COLO668 (cell line): ENCODE data around the gene CDKN2D.
"Not testable (repeated sequence)": the region's sequence is repeated elsewhere in the genome, so short reads cannot be mapped to it uniquely, and the experiment has no call there.

Experiments used
- DNase-seq: peaks from one replicate; lab custom pipeline; 2025; ENCODE audit not compliant: unreplicated experiment; lab: John Stamatoyannopoulos, UW

CDKN2D gene

DNA sequence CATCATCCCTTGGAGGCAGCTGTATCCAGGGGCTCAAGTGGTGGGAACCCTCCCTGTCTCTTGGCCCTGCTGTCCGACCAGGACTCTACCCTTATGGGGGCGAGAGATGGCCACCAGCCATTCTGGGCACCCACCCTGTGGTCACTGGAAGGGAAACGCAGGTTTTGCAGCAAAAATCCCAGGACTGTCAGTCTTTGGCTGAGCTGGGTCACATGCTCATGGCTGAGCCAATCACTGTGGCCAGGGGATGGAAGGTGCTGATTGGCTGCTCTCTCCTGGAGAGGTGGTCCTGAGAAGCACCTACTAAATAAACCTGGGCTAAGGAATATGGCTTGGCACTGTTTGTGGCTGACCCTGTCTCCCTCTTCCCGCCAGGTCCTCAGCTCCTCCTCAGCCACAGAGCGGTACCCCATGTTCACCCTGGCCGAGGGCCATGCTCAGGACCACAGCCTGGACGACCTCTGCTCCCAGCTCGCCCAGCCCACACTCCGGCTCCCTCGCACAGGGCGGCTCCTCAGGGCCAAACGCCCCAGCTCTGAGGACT lies 16.2 kb downstream of the CDKN2D start:
- DNase-seq: no peak

DNA sequence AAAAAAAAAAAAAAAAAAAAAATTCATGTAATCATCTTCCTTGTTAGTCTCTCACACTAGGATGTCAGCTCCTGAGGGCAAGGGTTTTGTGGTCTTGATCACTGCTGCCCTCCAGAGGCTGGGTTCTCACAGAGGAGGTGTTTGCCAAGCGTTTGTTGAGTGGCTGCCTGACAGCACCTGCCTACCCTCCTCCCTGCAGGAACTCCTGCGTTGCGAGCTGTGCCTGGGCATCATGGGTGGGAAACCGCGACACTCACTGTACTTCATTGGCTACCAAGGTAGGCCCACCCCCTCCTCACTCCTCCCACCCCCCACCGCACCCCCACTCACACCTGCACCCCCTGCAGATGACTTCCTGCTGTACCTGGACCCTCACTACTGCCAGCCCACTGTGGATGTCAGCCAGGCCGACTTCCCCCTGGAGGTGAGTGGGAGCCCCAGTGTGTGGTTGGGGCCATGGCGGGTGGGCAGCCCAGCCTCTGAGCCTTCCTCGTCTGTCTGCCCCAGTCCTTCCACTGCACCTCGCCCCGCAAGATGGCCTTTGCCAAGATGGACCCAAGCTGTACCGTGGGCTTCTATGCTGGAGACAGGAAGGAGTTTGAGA lies 17.0 kb downstream of the CDKN2D start:
- peak; percentile 35 for DNase-seq

DNA sequence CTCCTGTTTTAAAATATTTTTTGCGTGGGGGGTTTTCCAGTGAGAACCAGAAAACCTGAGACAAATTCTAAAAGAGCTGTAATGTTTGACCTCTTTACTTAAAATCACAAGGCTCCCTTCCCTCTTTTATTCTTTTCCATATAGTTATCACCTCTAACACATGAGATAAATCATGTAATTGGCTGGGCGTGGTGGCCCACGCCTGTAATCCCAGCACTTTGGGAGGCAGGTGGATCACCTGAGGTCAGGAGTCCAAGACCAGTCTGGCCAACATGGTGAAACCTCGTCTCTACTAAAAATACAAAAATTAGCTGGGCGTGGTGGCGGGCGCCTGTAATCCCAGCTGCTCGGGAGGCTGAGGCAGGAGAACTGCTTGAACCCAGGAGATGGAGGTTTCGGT lies 17.8 kb downstream of the CDKN2D start:
- not testable (repeated sequence) for DNase-seq

DNA sequence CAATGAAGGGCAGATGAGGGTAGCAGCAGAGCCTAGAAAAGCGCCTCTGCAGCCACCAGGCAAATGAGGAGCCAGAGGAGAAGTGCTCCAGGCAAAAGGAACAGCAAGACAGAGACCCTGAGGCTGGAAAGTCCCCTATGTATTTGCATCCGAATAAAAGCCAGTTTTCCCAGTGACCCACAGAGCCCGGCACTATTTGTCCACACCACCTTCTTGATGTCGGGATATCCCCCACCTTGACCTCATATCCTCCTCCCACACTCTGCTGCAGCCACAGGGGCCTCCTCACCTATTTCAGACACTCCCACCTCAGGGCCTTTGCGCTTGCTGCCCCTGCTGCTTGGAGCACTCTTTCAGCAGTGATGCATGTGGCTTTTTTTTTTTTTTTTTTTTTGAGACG lies 18.4 kb downstream of the CDKN2D start:
- DNase-seq: no peak

DNA sequence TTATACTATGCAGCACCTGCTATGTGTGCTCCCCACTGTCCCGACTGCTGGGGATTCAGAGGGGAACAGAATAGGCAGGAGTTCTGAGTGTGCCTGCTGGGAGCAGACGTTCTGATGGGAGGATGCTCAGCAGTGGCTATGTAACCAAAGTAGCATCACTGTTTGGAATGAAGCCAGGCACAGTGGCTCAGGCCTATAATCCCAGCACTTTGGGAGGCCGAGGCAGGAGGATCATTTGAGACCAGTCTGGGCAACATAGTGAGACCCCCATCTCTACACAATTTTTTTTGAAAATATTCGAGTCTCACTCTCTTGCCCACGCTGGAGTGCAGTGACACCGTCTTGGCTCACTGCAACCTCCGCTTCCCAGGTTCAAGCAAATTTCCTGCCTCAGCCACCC lies 19.0 kb downstream of the CDKN2D start:
- DNase-seq: no peak

DNA sequence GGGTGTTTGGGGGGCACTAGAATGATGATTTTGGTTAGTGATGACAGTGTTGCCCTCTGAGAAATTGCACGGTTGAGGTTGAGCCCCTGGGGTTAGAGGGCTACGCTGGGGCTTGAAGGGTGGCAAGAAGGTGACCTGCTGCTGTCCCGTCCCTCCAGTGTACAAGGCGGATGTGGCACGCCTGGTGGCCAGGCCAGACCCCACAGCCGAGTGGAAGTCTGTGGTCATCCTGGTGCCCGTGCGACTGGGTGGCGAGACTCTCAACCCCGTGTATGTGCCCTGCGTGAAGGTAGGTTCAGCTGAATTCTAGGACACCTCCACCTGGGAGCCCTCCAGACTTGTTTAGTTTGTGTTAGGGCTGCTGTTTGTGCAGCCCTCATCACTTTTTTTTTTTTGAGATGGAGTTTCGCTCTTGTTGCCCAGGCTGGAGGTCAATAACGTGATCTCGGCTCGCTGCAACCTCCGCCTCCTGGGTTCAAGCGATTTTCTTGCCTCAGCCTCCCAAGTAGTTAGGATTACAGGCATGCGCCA lies 20.0 kb downstream of the CDKN2D start:
- DNase-seq: no peak

DNA sequence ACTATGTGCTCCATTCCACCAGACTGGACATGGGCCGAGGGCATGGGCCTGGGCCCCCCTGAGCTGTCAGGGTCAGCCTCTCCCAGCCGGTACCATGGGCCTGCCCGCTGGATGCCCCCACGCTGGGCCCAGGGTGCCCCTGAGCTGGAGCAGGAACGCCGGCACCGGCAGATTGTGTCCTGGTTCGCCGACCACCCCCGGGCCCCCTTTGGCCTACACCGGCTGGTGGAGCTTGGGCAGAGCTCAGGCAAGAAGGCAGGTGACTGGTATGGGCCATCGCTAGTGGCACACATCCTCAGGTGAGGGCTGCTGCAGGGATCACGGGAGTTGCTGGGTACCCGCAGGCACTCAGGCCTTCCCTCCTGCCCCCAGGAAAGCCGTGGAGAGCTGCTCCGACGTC lies 22.0 kb downstream of the CDKN2D start:
- no peak for DNase-seq

DNA sequence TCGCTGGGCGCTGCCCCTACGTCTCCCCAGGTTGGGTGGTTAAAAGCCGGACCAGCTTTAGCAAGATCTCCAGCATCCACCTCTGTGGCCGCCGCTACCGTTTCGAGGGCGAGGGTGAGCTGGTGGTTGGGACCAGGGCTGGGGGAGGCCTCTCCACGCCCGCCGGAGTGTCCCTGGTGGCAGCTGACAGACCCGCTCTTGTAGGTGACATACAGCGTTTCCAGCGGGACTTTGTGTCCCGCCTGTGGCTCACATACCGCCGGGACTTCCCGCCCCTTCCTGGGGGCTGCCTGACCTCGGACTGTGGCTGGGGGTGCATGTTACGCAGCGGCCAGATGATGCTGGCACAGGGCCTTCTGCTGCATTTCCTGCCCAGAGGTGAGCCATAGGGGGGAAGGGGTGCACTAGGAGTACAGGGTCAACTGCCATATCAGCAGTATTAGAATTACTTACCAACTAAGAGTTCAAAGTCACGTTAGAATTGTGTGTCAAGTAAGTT lies 24.0 kb downstream of the CDKN2D start:
- no peak for DNase-seq

DNA sequence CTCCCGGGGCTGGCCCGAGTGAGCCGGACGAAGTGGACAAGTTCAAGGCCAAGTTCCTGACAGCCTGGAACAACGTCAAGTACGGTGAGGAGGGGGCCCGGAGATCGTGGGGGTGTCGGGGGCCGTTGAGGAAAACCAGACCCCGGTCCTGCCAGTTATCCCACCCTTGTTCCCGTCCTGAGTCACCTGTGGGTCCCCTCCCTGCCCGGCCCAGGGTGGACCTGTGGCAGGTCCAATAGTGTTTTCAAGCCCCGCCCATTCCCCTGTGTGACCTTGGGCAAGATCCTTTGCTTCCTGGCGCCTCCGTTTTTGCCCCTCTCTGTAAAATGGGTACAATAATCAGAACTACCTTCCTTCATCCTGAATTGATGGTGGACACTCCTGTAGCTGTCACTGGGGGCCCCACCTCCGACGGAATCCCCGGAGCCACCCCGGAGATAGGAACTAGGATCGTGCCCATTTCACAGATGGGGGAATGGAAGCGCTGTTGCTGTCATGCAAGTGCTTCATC lies 24.5 kb downstream of the CDKN2D start:
- DNase-seq: peak; percentile 37

DNA sequence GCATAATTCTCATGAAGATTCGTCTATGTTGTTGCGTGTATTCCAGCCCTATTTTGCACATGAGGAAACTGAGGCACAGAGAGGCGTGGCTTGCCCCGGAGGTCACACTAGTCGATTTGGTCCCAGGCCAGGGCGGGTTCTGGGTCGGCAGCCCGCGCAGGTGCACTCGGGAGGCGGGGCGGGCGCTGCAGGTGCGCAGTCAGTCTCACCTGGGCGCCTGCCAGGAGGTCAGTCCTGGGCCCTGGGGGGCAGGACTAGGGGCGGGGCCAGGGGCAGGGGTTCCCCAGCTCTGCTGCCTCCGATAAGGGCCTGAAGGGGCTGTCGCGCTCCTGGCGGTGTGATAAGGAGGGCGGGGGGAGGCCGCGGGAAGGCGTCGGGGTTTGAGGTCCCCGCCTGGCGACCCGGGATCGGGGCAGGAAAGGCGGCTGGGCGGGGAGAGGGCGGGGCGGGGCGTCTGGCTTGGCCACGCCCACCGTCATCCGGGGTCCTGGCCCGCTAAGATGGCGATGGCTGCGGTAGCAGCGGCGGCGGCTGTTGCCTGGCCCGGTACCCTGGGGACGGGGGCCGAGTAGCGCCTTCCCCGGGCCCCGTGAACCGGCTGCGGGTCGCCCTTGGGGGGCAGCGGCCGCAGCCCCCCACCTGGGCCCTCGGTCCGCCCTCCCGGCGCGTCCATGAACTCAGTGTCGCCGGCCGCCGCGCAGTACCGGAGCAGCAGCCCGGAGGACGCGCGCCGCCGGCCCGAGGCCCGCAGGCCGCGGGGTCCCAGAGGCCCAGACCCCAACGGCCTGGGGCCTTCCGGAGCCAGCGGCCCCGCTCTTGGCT lies 25.1 kb downstream of the CDKN2D start, which contains the start of gene ATG4D:
TSS of gene ATG4D (plus strand) at position 485 of the 822 bp plus-strand sequence. CDS start at position 672, 187 bp downstream.
- DNase-seq: peak; percentile 94

DNA sequence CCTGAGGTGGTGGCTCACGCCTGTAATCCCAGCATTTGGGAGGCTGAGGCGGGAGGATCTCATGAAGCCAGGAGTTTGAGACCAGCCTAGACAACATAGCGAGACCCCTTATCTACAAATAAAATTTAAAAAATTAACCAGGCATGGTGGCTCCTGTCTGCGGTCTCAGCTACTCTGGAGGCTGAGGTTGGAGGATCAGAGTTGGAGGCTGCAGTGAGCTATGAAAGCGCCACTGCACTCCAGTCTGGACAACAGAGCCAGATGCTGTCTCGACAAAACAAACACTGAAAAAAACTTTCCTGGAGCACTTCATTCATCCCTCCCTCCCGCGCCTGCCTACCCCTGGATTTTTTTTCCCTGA lies 25.7 kb downstream of the CDKN2D start:
- no peak for DNase-seq

DNA sequence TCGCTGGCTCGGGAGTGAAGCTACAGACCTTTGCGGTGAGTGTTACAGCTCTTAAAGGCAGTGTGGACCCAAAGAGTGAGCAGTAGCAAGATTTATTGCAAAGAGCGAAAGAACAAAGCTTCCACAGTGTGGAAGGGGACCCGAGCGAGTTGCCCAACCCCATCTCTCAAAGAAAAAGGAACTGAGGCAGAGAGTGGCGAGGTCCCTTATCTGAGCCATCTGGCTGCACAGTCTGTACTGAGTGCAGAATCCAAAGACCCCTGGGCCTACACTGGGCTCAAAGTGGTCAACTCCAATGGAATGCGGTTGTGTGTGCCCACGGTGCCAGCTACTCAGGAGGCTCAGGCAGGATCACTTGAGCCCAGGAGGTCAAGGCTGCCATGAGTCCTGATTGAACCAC lies 29.8 kb downstream of the CDKN2D start:
- not testable (repeated sequence) for DNase-seq

DNA sequence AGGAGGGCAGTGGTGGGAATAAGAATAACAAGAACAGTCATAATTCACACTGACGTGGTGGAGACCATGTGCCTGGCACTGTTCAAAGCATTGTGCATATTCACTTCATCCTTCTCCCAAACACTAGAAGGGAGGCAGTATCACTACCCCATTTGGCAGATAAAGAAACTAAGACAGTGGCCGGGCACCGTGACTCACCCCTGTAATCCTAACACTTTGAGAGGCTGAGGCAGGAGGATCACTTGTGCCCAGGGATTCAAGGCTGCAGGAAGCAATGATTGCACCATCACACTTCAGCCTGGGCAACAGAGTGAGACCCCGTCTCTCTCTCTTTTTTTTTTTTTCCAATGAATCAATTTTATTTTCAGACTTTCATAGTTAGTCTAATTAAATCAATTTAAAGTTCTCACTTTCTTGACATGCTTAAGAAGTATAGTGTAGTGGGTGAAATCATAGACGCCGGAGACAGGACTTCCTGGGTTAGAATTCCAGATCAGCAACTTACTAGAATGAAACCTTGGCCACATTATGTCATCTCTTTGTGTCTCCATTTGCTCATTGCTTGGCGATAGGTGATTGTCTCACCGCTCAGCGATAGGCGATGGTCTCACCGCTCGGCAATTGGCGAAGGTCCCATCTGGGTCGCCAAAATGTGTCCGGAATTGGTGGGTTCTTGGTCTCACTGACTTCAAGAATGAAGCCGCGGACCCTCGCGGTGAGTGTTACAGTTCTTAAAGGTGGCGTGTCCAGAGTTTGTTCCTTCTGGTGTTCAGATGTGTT lies 30.4 kb downstream of the CDKN2D start:
- no peak for DNase-seq

DNA sequence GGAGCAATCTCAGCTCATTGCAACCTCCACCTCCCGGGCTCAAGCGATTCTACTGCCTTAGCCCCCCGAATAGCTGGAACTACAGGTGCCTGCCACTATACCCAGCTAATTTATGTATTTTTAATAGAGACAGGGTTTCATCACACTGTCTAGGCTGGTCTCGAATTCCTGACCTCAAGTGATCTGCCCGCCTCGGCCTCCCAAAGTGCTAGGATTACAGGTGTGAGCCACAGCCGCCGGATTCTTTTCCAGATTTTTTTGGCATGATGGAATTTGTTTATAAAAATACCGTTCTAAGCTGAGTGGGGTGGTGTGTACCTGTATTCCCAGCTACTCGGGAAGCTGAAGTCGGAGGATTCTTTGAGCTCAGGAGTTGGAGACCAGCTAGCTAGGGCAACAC lies 31.1 kb downstream of the CDKN2D start:
- no peak for DNase-seq

DNA sequence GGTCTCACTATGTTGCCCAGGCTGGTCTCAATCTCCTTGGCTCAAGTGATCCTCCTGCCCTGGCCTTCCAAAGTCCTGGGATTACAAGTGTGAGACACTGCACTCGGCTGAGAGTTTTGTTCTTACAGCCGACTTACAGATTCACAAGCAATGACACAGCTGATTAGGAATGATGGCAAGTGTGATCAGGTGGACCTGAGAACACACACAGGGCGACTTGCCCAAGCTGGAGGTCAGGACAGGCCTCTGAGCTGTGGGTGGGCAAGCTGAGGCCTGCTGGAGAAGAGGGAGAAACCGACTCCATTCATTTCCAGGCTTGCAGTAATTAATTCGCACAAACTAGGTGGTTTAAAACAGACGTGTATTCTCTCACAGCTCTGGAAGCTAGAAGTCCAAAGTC lies 33.2 kb downstream of the CDKN2D start:
- no peak for DNase-seq

DNA sequence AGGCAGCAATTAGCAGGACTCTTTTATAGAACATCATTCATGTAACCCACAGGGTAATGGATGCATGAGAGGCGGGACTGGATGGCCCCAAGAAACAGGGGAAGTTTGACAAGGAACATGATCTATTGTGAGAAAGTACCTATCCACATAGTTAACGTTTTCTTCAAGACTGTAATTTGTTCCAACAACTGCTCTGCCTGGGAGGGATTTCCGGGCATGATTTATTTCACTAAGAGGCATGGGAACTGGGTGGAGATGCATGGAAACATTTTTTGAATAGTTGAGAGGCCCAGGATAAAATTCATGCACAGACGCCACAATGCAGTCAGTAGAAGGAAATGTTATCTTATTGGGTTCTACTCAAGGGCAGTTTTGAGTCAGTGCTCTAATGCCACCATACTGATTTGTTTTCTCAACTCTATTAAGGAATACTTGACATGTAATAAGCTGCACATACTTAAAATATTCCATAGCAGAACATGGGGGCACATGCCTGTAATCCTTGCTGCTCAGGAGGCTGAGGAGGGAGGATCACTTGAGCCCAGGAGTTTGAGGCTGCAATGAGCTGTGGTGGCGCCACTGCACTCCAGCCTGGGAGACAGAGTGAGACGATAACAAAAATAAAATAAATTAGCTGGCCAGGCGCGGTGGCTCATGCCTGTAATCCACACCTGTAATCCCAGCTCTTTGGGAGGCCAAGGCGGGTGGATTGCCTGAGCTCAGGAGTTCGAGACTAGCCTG lies 35.0 kb downstream of the CDKN2D start:
- no peak for DNase-seq

DNA sequence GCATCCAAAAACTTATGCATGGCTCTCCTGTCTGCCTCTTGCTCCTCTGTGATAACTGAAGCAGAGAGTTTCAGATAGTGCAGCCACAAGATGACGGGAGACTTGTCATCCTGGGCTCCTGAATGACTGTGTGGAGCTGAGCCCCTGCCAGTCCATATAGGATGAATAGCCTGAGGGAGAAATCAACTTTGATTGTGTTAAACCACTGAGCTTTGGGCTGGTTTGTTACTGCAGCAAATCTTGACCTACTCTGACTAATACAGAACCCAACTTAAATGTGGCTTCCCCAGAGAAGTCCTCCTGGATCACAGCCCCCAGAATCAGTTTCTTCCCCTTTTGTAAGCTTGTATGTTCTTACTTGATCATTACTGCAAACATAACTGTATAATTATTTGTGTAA lies 36.3 kb downstream of the CDKN2D start:
- DNase-seq: no peak

DNA sequence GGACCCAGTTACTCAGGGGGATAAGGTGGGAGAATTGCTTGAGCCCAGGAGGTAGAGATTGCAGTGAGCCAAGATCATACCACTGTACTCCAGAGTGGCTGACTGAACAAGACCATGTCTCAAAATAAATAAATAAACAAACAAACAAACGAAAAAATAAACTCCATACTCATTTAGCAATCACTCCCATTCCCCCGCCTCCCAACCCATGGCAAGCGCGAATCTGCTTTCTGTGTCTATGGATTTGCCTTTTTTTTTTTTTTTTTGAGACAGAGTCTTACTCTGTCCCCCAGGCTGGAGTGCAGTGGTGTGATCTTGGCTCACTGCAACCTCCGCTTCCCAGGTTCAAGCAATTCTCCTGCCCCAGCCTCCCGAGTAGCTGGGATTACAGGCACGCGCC lies 41.9 kb downstream of the CDKN2D start:
- DNase-seq: not testable (repeated sequence)

DNA sequence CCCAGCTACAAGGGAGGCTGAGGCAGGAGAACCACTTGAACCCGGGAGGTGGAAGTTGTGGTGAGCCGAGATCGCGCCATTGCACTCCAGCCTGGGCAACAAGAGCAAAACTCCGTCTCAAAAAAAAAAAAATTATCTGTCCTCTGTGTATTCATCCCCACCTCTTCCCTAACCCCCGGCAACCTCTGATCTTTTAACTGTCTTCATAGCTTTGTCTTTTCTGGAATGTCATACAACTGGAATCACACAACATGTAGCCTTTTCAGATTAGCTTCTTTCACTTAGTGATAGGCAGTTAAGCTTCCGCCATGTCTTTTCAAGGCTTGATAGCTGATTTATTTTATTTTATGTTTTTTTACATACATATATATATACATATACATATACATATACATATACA lies 43.1 kb downstream of the CDKN2D start:
- DNase-seq: no peak

DNA sequence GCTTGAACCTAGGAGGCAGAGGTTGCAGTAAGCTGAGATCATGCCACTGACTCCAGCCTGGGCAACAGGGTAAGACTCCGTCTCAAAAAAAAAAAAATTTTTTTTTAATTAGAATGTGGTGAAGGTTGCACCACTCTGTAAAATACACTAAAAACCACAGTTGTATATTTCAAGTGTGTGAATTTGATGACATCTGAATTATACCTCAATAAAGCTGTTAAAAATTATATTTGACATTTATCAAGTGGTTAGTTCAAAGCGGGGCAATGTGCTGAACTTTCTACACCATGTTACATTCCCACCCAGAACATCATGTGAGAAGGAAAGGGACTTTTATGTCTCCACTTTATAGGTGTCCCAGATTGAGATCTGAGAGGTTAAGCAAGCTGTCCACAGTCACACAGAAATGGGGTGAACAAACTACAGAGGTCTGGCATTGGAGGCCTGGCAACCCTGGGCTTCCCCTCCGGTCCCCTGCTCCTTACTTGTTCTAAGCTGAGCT lies 45.6 kb downstream of the CDKN2D start:
- no peak for DNase-seq
